Pulmonary artery endothelial cell (primary cell): ENCODE measurements around the gene CCR4. TPM values are rescaled to one million over a fixed set of nuclear protein-coding genes. Genes with fewer than 3 reads are reported as not detected.
A peak's percentile ranks its signal among the peaks of the same experiment; 100 is the strongest.
"Not testable (repeated sequence)": the region's sequence is repeated elsewhere in the genome, so short reads cannot be mapped to it uniquely, and the experiment has no call there.

Experiments used
- DNase-seq: peaks from one replicate; pipeline ENCODE4 v3.0.0-alpha.2; 2011; ENCODE audit warnings: low read depth, low spot score
- total RNA-seq: library from RNA; depleted of rRNA; stranded (reverse); fragments of >200 nt; gene quantifications from 2 replicates; pipeline ENCODE4 v1.2.3, GENCODE V29; 2014

CCR4 gene
- total RNA-seq: 0.21 TPM in 1 of 2 replicates, not detected in the other

DNA sequence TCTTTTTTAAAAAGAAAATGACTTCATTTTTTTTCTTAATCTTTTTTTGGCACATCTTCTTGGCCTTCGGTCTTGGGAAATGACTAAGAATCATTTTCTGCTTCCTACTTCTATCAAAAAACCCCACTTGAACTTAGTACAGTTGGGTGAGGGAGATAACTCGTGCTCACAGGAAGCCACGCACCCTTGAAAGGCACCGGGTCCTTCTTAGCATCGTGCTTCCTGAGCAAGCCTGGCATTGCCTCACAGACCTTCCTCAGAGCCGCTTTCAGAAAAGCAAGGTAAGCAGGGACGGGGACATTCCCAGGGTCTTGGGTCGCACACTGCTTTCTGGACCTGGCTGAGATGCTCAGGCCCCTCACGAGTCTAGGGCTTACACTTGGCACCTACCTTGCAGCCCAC is at the start of gene CCR4:
CCR4 (plus strand) TSS at position 235 of the 402 bp plus-strand sequence. CDS start 1,779 bp downstream, outside the sequence.
- DNase-seq: peak; percentile 35

- DNase-seq: not testable (repeated sequence)
Observed at GRCh38 chr3:32902887-32903371, 48.5 kb upstream of the CCR4 start.

DNA sequence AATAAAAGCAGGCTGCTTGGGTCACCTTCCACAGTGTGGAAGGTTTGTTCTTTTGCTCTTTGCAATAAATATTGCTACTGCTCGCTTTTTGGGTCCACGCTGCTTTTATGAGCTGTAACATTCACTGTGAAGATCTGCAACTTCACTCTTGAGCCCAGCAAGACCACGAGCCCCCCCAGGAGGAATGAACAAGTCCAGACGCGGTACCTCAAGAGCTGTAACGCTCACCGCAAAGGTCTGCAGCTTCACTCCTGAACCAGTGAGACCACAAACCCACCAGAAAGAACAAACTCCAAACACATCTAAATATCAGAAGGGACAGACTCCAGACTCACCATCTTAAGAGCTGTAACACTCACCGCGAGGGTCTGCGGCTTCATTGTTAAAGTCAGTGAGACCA is 47.5 kb upstream of the CCR4 start:
- DNase-seq: no peak

DNA sequence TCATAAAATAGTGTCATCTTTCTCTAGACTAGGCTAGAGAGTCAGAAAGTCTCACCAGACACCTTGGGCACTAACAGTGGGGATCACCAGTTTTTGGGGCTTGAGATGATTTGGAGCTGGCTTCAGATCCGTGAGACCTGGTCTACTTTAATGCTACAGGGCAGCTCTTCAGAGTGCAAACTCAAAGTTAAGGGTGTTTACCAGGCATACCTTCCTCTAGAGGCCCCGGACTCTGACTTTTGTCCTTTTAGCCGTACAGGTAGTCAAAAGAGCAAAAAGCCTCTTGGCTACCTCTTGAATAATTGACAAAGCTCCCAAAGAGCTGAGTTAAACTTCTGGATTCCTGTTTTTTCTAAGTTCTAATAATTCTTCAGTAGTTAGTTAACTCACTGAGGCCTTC is 41.4 kb upstream of the CCR4 start:
- no peak for DNase-seq

GRCh38 chr3:32910954-32911353 is 40.5 kb upstream of the CCR4 start:
- DNase-seq: no peak

DNA sequence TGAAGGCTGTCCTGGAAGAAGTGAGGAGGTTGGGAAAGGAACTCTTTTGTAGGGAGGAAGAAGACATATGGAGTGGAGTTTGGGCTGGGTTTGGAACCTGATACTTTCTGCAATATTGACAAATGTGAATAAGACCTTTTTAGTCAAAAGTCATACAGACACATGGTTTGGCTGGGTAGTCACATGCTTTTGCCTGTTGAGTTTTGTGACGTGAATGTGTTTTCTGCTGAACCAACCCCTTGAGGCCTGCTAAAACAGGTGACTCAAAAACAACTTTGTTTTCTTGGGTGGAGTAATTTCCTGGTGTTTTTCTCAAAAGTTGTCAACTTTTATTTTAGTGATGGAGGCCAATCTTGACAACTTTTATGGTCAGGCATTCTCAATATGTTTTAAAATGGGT is 39.4 kb upstream of the CCR4 start:
- DNase-seq: no peak

DNA sequence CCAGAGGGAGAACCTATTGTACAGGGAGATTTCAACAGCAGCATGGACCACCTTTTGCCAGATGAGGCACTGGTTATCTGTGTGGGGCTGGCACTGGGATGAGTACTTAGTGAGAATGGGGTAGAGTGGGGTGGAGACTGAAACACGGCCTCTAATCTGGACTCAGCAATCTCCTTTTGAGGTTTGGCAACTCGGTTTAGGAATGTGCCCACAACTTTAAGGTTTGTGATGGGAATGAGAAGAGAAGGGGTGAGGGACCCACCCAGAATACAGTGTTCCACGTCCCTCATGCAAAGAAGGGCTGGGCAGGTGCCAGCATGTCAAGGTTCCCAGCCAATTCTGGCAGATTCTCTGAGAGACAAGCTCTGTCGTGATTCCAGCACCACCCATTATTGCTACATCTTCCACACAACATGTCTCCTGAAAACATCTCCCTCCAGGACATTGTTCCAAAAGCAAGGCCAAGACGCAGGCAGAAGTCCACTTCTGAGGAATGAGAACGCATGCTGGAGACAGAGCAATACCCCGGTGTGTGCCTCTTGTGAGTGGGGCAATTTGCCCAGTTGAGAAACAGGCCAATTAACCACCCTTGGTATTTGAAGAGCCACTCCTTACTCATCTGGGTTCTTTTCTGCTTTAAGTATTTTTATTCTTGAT is 37.5 kb upstream of the CCR4 start:
- DNase-seq: no peak

GRCh38 chr3:32919920-32920319 is 31.5 kb upstream of the CCR4 start:
- no peak for DNase-seq

GRCh38 chr3:32922078-32922477 is 29.4 kb upstream of the CCR4 start:
- DNase-seq: no peak

- no peak for DNase-seq
Observed at GRCh38 chr3:32930161-32930560, 21.3 kb upstream of the CCR4 start.

DNA sequence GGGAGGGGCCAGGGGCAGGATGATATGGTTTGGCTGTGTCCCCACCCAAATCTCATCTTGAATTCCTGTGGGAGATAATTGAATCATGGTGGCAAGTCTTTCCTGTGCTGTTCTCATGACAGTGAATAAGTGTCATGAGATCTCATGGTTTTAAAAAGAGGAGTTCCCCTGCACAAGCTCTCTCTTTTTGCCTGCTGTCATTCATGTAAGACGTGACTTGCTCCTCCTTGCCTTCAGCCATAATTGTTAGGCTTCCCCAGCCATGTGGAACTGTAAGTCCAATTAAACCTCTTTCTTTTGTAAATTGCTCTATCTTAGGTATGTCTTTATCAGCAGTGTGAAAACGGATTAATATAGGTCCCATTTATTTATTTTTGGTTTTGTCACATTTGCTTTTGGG is 20.2 kb upstream of the CCR4 start:
- DNase-seq: not testable (repeated sequence)

DNA sequence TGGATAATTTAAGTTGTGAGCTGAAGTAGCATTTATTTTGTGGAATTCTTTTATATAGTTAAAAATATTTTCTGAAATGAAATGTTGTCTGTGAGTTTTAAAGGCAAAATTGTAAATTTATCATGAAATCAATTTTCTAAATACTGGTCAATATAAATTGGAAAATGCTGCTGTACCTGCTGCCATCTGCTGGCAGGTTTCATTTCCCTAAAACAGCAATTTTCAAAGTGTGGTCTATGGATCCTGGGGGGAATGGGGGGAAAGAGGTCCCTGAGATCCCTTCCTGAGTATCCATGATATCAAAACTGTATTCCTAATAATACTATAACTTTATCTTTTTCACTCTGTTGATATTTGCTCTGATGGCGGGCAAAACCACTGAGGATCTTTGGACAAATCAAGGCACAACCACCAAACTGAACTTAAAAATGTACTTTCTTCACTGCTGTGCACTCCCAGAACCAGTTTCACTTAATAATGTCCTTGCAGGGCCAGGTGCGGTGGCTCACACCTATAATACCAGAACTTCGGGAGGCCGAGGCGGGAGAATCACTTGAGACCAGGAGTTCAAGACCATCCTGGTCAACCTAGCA is 17.2 kb upstream of the CCR4 start:
- no peak for DNase-seq

GRCh38 chr3:32937331-32937730 is 14.1 kb upstream of the CCR4 start:
- no peak for DNase-seq

- DNase-seq: not testable (repeated sequence)
Observed at GRCh38 chr3:32939531-32940284, 11.7 kb upstream of the CCR4 start.

DNA sequence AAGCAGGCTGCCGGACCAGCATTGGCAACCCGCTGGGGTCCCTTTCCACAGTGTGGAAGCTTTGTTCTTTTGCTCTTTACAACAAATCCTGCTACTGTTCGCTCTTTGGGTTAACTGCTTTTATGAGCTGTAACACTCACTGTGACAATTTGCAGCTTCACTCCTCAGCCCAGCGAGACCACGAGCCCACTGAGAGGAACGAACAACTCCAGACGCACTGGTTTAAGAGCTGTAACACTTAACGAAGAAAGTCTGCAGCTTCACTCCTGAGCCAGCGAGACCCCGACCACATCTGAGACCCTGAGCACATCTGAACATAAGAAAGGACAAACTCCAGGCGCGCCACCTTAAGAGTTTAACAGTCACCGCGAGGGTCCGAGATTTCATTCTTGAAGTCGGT is 10.7 kb upstream of the CCR4 start:
- DNase-seq: no peak

- DNase-seq: no peak
Observed at GRCh38 chr3:32945136-32945535, 6.3 kb upstream of the CCR4 start.

DNA sequence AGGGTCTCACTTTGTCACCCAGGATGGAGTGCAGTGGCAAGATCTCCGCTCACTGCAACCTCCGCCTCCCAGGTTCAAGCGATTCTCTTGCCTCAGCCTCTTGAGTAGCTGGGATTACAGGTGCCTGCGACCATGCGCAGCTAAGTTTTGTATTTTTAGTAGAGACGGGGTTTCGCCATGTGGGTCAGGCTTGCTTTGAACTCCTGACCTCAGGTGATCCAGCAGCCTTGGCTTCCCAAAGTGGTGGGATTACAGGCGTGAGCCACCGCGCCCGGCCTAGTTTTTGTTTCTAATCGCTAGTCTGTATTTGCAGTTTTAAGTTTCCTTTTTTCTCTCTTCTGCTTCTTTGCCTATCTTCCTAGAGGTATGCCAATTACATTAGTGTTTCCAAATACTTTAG is 5.8 kb upstream of the CCR4 start:
- DNase-seq: not testable (repeated sequence)

DNA sequence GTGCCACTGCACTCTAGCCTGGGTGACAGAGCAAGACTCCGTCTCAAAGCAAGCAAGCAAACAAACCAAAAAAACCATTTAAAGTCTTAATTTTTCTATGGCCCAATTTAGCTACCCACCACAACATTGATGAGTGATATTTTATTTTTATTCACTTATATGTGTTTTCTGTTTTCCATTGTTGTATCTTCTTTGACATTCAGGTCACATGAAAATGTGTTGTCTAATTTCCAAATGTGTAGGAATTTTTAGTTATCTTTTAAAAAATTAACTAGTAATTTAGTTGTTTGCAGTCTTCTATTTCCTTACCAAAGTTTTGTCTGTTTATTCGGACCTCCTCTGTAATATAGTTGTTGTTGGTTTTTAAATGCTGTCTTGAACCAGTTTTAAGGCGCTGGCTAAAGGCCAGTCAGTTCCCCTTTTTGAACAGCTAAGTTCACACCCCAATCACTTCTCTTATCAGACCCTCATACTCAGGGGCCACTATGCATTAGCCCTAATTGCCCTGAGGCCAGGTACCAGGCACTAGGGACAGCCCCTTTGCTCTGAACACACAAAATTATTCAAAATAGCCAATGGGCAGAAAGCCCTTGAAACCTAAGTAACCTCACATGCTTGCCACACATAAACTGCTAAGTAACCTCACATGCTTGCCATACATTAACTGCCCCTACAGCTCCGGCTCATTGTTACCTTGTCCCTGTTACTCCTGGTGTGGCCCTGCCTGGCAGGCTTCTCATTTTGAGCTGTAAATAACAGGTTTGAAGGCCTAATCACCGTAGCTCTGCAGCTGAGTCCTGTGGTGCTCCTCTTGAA is 4.3 kb upstream of the CCR4 start:
- no peak for DNase-seq

GRCh38 chr3:32947789-32948238 is 3.6 kb upstream of the CCR4 start:
- DNase-seq: peak; percentile 60

GRCh38 chr3:32948625-32949445 is 2.6 kb upstream of the CCR4 start:
- no peak for DNase-seq

GRCh38 chr3:32950516-32950915 is 928 bp upstream of the CCR4 start:
- DNase-seq: no peak
